Astrocyte (in vitro differentiated cells and primary cell): ENCODE data around the gene RNF217. TPM values are rescaled to one million over a fixed set of nuclear protein-coding genes. Genes with fewer than 3 reads are reported as not detected.

Experiments used
- DNase-seq: peaks from one replicate; pipeline ENCODE4 v3.0.0-alpha.2; 2010; ENCODE audit warnings: low read depth
- FAIRE-seq: peaks from 2 replicates; lab custom pipeline; 2011; peaks lifted over from hg19 to GRCh38; lab: Jason Lieb, UNC
- H2AFZ ChIP-seq: 2 replicates; pipeline ENCODE4 v1.6.0; 2012; ENCODE audit warnings: low read depth, low read length, inconsistent platforms
- H3K27ac ChIP-seq: 2 replicates; pipeline ENCODE4 v1.5.1; 2011; ENCODE audit warnings: low read depth, low read length, inconsistent platforms
- H3K27me3 ChIP-seq: 2 replicates; pipeline ENCODE4 v1.6.0; 2011; ENCODE audit warnings: low read length, inconsistent platforms; ENCODE audit not compliant: insufficient read depth
- H3K36me3 ChIP-seq: 2 replicates; pipeline ENCODE4 v1.5.1; 2011; ENCODE audit warnings: low read length, inconsistent platforms; ENCODE audit not compliant: insufficient read depth
- H3K4me1 ChIP-seq: 2 replicates; pipeline ENCODE4 v1.5.1; 2011; ENCODE audit warnings: low read length, inconsistent platforms; ENCODE audit not compliant: insufficient read depth
- H3K4me2 ChIP-seq: 2 replicates; pipeline ENCODE4 v1.6.0; 2012; ENCODE audit warnings: low read length, inconsistent platforms
- H3K4me3 ChIP-seq: 2 replicates; pipeline ENCODE4 v1.5.1; 2011; ENCODE audit warnings: low read depth, mild to moderate bottlenecking, low read length, inconsistent platforms; ENCODE audit not compliant: insufficient read depth
- H3K79me2 ChIP-seq: 2 replicates; pipeline ENCODE4 v1.6.0; 2012; ENCODE audit warnings: mild to moderate bottlenecking, low read length, inconsistent platforms; ENCODE audit not compliant: insufficient read depth
- H3K9ac ChIP-seq: 2 replicates; pipeline ENCODE4 v1.6.0; 2012; ENCODE audit warnings: mild to moderate bottlenecking, low read length, inconsistent platforms
- H3K9me3 ChIP-seq: 2 replicates; pipeline ENCODE4 v1.5.1; 2012; ENCODE audit warnings: low read depth, mild to moderate bottlenecking, low read length, inconsistent platforms; ENCODE audit not compliant: insufficient read depth
- H4K20me1 ChIP-seq: 2 replicates; pipeline ENCODE4 v1.6.0; 2012; ENCODE audit warnings: low read length, inconsistent platforms; ENCODE audit not compliant: insufficient read depth
- H3K27ac Mint-ChIP-seq: one replicate; pipeline ENCODE4 v1.8.0; 2021; ENCODE audit warnings: mild to moderate bottlenecking, mixed read lengths; ENCODE audit not compliant: unreplicated experiment
- H3K27me3 Mint-ChIP-seq: one replicate; pipeline ENCODE4 v1.8.0; 2021; ENCODE audit warnings: low read depth, mixed read lengths; ENCODE audit not compliant: unreplicated experiment
- H3K36me3 Mint-ChIP-seq: one replicate; pipeline ENCODE4 v1.8.0; 2021; ENCODE audit warnings: low read depth, mixed read lengths; ENCODE audit not compliant: unreplicated experiment
- H3K4me1 Mint-ChIP-seq: one replicate; pipeline ENCODE4 v1.8.0; 2021; ENCODE audit warnings: low read depth, mixed read lengths; ENCODE audit not compliant: unreplicated experiment
- H3K4me3 Mint-ChIP-seq: one replicate; pipeline ENCODE4 v1.8.0; 2021; ENCODE audit warnings: mild to moderate bottlenecking, moderate library complexity, mixed read lengths; ENCODE audit not compliant: unreplicated experiment
- H3K9me3 Mint-ChIP-seq: one replicate; pipeline ENCODE4 v1.8.0; 2021; ENCODE audit warnings: mild to moderate bottlenecking, mixed read lengths; ENCODE audit not compliant: unreplicated experiment
- EZH2 ChIP-seq: IDR thresholded peaks from 2 replicates; pipeline ENCODE4 v1.6.1; 2012; ENCODE audit warnings: mild to moderate bottlenecking, low read length, inconsistent platforms; ENCODE audit not compliant: insufficient read depth
- total RNA-seq: library from RNA; stranded (reverse); gene quantifications from 2 replicates; pipeline ENCODE4 v1.2.1, GENCODE V29; 2021
- TF ChIP-seq, protein P1 (sequence below): IDR thresholded peaks from 2 replicates; pipeline ENCODE4 v1.5.1; 2011; ENCODE audit warnings: low read depth, mild to moderate bottlenecking, inconsistent platforms, low read length, moderate library complexity; ENCODE audit not compliant: insufficient read depth

The RNF217 gene
- total RNA-seq, 1 donor from 2014 or later: 49.4 TPM

DNA sequence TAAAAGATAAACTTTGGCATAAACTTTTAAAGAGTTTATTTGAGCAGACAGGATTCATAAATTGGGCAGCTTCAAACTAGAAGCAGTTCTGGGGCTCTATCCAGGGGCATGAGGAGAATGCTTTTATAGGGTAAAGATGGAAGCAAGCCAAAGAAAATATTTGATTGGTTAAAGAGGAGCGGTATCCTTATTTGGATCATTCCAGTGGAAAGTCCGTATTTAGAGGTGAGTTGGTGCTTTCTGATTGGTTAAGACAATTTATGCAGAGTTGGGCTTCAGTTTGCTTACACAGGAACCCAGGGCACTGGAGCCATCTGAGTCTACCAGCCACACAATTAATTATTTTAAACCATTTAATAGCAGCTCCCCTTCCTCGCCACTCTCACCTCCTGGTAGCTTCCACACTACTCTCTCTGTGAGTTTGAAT, 37.9 kb upstream of the RNF217 start:
- no peaks in the 10 kb centered on the region for H3K27me3 Mint-ChIP-seq
- H3K79me2 ChIP-seq: no peaks in the 10 kb centered on the region
- H3K27ac ChIP-seq: no peak overlapping the region
- H4K20me1 ChIP-seq: no peaks in the 10 kb centered on the region
- DNase-seq: peak; percentile 31
- no peaks in the 10 kb centered on the region for H3K27me3 ChIP-seq
- H2AFZ ChIP-seq: no peak overlapping the region
- H3K4me3 Mint-ChIP-seq: no peak overlapping the region
- H3K36me3 Mint-ChIP-seq: peaks cover 3% of the 10 kb centered on the region
- peaks cover 7% of the 10 kb centered on the region for H3K4me1 ChIP-seq
- no peak for TF ChIP-seq EZH2
- TF ChIP-seq, protein P1, sequence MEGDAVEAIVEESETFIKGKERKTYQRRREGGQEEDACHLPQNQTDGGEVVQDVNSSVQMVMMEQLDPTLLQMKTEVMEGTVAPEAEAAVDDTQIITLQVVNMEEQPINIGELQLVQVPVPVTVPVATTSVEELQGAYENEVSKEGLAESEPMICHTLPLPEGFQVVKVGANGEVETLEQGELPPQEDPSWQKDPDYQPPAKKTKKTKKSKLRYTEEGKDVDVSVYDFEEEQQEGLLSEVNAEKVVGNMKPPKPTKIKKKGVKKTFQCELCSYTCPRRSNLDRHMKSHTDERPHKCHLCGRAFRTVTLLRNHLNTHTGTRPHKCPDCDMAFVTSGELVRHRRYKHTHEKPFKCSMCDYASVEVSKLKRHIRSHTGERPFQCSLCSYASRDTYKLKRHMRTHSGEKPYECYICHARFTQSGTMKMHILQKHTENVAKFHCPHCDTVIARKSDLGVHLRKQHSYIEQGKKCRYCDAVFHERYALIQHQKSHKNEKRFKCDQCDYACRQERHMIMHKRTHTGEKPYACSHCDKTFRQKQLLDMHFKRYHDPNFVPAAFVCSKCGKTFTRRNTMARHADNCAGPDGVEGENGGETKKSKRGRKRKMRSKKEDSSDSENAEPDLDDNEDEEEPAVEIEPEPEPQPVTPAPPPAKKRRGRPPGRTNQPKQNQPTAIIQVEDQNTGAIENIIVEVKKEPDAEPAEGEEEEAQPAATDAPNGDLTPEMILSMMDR: no peak
- peaks cover 10% of the 10 kb centered on the region for H3K4me1 Mint-ChIP-seq
- H3K27ac Mint-ChIP-seq: no peak overlapping the region
- H3K36me3 ChIP-seq: no peaks in the 10 kb centered on the region
- H3K9me3 Mint-ChIP-seq: peaks cover 13% of the 10 kb centered on the region
- H3K4me3 ChIP-seq: no peak overlapping the region
- FAIRE-seq: no peak
- no peak overlapping the region for H3K9ac ChIP-seq
- no peak overlapping the region for H3K4me2 ChIP-seq
- peaks cover 2% of the 10 kb centered on the region for H3K9me3 ChIP-seq

DNA sequence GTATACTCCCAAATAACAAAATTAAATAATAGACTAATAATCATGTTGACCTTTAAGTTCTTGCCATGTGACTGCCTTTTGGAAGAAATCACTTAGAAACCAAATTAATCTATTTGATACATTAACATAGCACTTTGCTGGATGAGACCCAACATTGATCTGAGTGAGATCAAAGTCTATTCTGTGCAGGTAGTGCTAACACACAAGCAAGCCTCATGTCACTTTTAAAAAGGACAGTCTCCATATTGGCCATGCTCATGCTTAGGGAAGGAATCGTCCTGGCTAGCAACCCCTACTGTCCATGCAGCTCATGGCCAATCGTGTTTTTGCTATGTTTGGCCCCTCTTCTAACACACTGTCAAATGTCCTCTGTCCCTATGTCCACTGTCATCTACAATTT, 35.8 kb upstream of the RNF217 start:
- Mint-ChIP-seq H3K27ac (no peak overlapping the region), H3K4me3 (no peak overlapping the region), H3K36me3 (no peaks in the 10 kb centered on the region), H3K9me3 (no peaks in the 10 kb centered on the region), H3K4me1 (peaks cover 10% of the 10 kb centered on the region), H3K27me3 (no peaks in the 10 kb centered on the region)
- no peak for DNase-seq
- no peaks in the 10 kb centered on the region for H3K27me3 ChIP-seq
- no peak overlapping the region for H3K27ac ChIP-seq
- no peak overlapping the region for H3K9ac ChIP-seq
- no peaks in the 10 kb centered on the region for H3K79me2 ChIP-seq
- FAIRE-seq: no peak
- H3K4me3 ChIP-seq: no peak overlapping the region
- TF ChIP-seq, protein P1: no peak
- TF ChIP-seq EZH2: no peak
- no peak overlapping the region for H3K4me2 ChIP-seq
- no peaks in the 10 kb centered on the region for H3K36me3 ChIP-seq
- H3K9me3 ChIP-seq: no peaks in the 10 kb centered on the region
- H3K4me1 ChIP-seq: peaks cover 7% of the 10 kb centered on the region
- no peak overlapping the region for H2AFZ ChIP-seq
- no peaks in the 10 kb centered on the region for H4K20me1 ChIP-seq

DNA sequence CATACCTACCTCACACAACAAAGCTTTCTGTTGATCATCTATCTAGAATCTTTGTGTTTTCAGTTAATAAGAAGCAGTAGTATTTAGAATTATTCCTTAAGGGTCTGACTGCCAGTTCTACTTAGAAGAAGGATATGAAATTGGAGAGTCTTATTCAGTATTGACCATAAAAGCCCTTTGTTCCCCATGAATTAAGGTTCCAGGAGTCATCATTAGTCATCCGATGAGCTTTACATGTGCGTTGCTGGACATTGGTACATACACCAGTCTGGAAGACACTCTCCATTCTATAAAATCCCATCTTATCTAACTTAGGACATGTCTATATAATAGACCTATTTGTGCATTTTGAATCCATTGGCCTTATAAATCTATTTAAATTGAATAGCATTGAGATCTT, 34.4 kb upstream of the RNF217 start:
- Histone ChIP-seq H3K9ac (no peak overlapping the region), H3K4me3 (no peak overlapping the region), H3K27me3 (no peaks in the 10 kb centered on the region), H4K20me1 (no peaks in the 10 kb centered on the region), H3K36me3 (no peaks in the 10 kb centered on the region), H3K27ac (peak overlapping the region; percentile 69), H2AFZ (no peak overlapping the region), H3K4me2 (peak overlapping the region; percentile 17), H3K9me3 (no peaks in the 10 kb centered on the region), H3K79me2 (no peaks in the 10 kb centered on the region), H3K4me1 (peaks cover 7% of the 10 kb centered on the region)
- no peaks in the 10 kb centered on the region for H3K9me3 Mint-ChIP-seq
- H3K27ac Mint-ChIP-seq: peak overlapping the region; percentile 18
- DNase-seq (peak; percentile 59), FAIRE-seq (no peak)
- no peaks in the 10 kb centered on the region for H3K27me3 Mint-ChIP-seq
- H3K36me3 Mint-ChIP-seq: no peaks in the 10 kb centered on the region
- peaks cover 10% of the 10 kb centered on the region for H3K4me1 Mint-ChIP-seq
- no peak overlapping the region for H3K4me3 Mint-ChIP-seq
- no peak for TF ChIP-seq EZH2
- TF ChIP-seq, protein P1: no peak
